NK-92 (cell line): Measurements from ENCODE around the gene ZFYVE1.
"Not testable (repeated sequence)": the region's sequence is repeated elsewhere in the genome, so short reads cannot be mapped to it uniquely, and the experiment has no call there.

Source experiments
- DNase-seq: peaks from one replicate; lab custom pipeline; 2025; ENCODE audit not compliant: unreplicated experiment; lab: John Stamatoyannopoulos, UW

ZFYVE1 gene

DNA sequence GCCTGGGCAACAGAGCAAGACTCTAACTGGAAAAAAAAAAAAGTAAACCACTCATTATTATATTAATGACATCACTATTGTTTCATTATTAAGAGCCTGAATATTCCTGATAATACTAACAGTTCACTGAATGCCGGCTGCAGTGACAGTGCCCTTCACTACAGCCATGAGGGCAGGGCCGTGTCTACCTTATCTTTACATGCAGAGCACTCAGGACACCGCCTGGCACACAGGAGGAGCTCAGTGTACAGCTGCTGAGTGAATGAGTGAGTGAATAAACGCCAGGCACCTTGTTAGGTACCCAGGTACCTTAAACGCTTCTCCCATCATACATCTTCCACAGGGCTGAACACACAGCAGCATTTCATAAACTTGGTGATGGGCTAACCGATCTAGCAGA is 23.2 kb downstream of the ZFYVE1 start:
- no peak for DNase-seq

DNA sequence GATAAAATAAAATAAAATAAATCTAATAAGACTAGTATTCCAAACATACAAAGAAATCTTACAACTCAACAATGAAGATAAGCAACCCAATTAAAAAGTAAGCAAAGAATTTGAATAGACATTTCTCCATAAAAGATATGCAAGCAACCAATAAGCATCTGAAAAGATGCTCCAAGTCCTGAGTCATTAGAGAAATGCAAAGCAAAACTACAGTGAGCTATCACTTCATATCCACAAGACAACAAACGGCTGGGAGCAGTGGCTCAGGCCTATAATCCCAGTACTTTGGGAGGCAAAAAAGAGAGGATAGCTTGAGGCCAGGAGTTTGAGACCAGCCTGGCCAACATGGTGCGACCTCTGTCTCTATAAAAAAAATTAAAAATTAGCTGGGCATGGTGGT is 26.8 kb downstream of the ZFYVE1 start:
- no peak for DNase-seq

DNA sequence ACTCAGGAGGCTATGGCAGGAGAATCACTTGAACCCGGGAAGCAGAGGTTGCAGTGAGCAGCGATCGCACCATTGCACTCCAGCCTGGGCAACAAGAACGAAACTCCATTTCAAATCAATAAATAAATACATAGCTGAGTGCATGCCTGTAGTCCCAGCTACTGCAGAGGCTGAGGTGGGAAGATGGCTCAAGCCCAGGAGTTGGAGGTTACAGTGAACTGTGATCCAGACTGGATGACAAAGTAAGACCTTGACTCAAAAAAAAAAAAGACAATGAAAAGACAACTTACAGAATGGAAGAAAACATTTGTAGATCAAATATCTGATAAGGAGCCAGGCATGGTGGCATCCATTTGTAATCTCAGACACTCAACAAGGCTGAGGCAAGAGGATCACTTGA is 27.6 kb downstream of the ZFYVE1 start:
- no peak for DNase-seq

DNA sequence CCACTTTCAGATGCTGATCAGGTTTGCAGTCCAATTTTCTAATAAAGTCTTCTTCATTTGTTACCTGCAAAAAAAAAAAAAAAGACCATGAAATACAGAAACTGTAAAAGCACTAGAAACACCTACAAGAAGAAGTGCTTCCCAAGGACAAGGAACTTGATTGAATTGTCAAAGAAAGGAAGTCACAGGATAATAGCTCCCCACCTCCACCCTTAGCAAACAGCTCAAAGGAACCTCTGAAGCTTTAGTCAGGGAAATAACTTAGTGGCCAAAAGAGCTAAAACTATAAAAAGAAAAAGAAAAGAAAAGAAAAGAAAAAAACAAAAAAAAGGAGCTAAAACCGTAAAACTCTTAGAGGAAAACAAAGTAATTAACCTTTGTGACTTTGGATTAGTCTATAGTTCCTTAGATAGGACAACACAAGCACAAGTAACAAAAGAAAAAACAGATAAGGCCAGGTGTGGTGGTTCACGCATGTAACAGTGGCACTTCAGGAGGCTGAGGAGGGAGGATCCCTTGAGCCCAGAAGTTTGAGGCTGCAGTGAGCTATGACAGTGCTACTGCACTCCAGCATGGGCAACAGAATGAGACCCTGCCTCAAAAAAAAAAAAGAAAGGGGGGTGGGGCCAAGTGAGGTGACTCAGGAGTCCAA is 28.5 kb downstream of the ZFYVE1 start:
- DNase-seq: no peak

DNA sequence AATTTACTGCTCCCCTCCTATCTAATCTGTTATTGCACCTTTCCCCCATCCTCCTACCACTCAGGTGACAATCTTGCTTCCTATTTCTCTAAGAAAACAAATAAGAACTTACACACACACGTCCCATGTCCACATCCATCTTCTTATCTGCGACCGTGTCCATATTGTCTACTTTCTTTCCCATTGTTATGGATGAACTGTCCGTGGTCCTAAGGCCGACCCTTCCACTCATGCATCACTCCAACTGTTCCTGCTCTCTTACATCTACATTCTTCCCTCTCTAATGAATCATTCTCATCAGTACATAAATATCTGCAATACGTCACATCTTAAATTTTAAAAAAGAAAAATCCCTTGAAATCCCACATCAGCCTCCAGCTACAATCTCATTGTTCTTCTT is 30.0 kb downstream of the ZFYVE1 start:
- no peak for DNase-seq

DNA sequence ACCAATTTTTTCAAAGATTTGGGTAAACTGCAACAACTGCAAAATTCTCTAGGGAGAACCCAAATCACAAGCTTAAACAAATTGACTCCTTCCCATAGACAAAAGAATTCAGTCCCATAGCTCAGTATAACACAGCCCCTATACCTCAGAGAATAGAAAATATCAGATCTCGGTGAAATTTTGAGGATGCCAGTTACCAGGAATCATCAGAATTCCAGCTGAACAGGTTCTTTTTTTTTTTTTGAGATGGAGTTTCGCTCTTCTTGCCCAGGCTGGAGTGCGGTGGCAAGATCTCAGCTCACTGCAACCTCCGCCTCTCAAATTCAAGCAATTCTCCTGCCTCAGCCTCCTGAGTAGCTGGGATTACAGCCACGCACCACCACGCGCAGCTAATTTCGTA is 36.7 kb downstream of the ZFYVE1 start:
- DNase-seq: no peak

DNA sequence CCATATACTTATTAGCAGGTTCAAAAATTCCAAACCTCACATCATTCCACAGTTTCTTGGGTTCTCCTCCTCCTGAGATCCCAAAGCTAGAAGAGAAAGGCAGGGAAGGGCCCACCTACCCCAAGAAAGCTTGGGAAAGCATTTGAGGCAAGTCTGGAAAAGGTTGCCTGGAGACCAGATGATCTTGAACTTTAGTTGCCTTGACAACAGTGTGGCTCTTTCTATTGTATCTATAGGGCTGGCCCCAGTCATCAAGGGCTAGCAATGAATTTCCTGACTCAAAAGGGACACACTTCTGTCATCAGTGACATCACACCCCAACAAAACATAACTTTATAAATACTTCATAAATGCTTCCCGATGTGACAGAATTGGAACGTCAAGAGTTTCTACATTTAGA is 40.0 kb downstream of the ZFYVE1 start:
- no peak for DNase-seq

DNA sequence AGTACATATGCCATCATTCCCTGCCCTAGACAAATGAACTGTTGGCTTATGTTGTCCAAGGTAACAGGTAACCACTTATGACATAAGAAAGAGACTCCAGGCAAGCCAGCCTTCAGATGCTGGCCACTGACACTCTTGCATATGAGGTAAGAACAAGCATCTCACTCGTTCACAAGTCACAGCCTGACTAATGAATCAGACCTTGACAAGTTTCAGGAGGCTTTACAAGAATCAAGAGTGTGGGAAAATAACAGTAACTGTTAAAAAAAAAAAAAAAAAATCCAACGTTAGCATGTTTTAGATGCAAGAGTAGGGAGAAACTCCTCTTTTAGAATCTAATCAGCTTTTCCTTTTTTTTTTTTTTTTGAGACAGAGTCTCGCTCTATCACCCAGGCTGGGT is 40.7 kb downstream of the ZFYVE1 start:
- DNase-seq: no peak

DNA sequence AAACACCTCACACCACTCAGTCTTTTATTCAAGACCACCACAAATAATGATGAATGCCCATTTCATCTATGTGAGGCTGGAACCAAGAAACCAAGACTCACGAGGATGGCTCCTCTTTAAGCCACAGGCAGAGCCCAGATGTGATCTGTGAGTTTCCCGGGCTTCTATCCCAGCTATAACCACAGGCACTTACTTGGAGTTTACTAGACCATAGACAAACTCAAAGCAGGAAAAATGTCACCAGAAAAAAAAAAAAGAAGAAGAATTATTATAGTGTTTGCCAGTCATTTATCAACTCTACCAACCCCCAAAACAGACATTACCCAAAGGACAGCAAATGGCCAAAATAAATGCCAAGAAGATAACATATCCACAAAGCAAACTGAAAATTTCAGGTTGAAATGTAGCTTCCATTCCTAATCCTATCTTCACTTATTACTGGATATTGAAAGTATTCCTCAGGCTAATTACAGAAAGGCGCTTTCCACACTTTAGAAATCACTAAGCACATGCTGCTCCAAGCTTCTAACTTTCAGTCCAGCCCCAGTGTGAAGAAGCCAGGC is 44.7 kb downstream of the ZFYVE1 start:
- DNase-seq: no peak

DNA sequence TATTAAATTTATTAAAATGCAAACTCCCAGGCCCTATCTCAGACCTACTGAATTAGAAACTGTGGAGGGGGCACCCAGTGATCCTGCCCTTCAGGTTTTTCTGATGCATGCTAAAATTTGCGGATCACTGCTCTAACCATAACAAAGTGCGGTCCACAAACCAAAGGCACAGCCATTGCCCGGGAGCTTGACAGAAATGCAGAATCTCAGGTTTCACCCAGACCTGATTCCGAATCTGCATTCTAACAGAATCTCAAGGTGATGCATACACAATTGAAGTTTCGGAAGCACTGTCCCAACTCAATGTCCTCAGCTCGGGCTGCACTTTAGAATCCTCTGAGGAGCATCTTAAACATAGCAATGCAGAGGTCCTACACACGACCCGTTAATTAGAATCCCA is 46.0 kb downstream of the ZFYVE1 start:
- DNase-seq: no peak

DNA sequence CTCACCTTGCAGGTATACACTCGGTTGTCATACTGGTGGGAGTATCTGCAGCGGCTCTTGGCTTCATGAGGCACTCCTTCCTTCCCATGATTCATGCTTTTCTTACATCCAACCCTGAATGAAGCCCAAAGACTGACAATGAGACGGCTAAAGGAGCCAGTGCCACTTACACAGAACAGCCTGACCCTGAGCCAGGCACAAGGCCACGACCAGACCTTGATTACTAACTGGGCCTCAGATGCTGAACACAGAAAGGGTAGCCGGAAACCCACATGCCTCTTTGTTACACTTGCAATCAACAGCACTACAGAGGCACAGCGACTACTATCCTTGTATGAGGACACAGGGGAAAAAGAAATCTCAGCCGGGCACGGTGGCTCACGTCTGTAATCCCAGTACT is 48.0 kb downstream of the ZFYVE1 start:
- no peak for DNase-seq

DNA sequence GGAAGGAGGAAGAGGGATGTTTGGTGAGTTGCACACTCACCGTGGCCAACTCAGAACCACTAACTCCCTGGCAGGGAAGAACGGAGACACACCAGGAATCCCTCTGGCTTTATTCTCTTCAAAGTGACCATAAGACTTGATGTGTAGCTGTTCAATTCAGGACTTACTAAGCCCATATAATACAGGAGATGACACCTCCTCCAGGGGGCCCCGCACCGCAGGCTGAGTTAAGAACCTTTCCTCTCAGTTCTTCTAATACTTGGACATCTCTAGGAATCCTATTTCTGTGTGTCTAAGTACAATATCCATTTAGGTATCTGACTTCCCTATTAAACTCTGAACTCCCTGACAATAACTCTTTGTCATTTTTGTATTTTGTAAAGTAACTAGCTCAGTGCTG is 51.1 kb downstream of the ZFYVE1 start:
- DNase-seq: no peak

DNA sequence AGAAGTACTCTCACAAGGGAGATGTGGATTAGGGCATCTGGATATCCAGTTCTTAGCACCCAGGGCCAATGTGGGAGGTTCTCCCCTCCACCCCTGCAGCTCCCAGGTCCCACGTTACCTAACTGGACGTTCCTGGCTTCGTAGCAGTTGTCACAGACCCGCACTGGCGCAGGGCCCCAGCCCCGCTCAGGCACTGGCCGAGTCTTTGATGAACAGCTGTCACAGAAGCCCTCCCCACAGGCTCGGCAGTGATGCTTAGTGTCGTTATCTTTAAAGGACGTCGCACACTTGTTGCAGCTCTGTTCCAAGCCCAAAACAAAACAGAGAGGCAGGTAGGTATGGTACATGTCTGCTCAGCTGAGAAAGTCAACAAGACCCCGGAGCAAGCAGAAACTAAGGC is 52.2 kb downstream of the ZFYVE1 start:
- DNase-seq: no peak

DNA sequence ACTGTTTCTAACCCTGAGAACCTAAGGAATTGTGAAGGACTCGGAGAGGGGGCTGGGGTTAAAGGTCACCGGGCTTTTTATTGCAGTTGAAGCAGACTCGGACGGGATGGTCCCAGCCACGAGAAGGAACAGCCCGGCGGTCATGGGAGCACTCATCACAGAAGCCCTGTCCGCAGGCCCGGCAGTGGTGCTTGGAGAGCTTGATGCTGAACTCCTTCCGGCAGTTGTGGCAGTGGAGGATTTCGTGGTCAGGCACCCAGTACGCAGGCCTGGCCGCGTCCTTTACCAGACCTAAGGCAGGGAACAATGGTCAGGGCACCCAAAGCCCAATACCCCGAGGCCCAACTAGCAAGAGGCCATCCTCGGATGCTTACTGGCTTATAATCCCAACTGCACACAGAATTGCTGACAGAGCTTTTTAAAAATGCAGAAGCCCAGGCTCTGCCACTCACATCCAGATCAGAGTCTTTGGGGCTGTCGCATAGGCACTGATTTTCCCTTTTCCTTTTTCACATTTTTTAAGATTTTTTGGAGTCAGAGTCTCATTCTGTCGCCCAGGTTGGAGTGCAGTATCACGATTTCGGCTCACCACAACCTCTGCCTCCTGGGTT is 56.0 kb downstream of the ZFYVE1 start:
- no peak for DNase-seq

DNA sequence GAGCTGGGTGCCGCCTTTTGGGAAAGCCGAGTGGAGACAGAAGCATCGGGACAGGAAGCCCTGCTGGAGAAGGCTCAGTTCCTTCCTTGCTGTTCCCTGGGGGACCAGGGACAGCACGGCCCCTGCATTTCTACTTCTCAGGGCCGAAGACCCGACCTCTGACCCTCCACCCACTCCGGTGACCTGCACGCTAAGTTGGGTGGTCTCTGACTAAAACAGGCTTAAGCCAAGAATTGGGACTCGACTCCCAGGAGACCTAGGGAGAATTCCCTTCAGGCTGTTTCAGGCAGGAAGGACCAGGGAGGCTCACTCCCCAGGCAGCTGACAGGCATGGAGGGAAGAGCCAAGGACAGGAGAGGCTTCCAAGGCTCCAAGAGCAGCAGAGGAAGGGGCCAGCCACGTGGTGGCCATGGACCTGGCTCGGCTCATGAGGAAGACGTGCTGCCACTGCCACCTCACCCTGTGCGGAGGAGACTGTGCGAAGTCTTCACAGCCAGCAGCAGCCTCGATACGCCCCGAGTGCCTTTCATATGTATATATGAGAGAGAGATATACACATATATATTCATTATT is 56.8 kb downstream of the ZFYVE1 start:
- no peak for DNase-seq

DNA sequence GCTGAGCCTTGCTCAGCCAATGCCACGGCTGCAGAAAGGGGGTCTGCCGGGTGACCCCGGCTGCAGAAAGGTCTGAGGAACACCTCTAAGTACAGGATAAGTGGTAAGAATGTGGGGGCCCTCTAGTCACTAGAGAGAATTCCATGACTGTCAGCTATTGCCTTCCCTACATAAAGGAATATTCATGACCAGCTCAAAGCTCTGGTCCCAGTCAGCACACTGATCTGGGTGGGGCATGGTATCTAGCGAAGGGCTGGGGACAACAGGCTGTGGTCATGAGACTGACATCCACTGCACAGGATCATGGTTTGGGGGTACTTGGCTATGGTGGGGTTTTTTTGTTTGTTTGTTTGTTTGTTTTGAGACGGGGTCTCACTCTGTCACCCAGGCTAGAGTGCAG is 58.6 kb downstream of the ZFYVE1 start:
- DNase-seq: no peak

DNA sequence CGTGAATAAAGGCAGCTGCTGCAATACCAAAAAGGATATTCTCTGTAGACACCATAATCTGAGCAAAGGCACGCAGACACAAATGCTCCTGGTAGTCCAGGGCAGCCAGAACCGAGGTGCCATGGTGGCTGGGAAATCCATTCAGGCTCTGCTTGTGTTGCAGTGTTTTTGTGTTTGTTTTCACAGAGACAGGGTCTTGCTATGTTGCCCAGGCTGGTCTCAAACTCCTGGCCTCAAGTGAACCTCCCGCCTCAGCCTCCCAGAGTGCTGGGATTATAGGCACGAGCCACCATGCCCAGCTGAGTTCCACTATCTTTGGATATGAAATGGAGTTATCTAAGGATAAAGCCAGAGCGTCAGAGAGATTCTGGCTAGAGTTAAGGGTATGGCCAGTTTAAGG is 60.9 kb downstream of the ZFYVE1 start:
- DNase-seq: no peak

DNA sequence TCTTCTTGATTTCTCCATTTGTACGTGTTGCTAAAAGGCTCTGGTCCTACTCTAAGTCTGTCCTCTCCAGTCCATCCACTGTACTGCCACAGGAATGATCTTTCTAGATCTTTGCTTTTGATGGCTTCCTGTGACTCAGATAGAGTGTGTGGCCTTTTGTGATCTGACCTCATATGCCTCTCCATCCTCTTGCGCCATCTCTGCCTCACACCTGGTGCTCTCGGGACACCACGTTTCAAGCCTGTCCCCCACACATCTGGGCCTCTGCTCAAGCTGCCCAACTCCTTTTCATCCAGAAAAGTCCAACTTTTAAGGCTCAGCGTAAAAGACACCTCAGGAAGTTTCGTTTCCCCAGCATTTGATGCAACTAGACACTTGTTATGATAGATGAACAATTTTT is 61.7 kb downstream of the ZFYVE1 start:
- no peak for DNase-seq

DNA sequence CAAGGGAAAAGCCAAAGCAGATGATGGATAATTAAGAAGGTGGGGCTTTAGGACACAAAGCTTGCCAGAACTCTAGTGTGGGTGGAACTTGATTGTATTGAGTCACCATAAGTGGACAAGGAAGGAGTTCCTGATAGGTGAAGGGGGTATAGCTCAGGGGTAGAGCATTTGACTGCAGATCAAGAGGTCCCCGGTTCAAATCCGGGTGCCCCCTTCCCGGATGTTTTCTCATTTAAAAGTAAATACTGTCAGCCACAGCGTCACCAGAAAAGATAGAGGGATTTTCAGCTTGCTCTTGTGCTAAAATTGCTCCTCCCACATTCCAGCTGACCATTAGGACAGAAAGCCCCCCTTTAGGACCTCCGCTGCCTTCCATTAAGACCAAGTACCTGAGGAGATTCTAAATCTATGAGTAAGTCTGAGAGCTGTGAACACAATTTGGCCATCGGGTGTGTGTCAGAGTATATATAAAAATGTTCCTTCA is 64.0 kb downstream of the ZFYVE1 start:
- no peak for DNase-seq

DNA sequence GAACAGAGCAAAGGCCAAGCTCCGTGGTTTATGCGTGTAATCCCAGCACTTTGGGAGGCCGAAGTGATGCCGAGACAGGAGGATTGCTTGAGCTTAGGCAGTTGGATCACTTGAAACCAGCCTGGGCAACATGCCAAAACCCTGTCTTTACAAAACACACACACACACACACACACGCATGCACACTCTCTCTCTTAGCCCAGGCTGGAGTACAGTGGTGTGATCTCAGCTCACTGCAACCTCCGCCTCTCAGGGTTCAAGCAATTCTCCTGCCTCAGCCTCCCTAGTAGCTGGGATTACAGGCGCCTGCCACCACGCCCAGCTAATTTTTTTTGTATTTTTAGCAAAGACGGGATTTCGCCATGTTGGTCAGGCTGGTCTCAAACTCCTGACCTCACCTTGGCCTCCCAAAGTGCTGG is 64.6 kb downstream of the ZFYVE1 start:
- not testable (repeated sequence) for DNase-seq

DNA sequence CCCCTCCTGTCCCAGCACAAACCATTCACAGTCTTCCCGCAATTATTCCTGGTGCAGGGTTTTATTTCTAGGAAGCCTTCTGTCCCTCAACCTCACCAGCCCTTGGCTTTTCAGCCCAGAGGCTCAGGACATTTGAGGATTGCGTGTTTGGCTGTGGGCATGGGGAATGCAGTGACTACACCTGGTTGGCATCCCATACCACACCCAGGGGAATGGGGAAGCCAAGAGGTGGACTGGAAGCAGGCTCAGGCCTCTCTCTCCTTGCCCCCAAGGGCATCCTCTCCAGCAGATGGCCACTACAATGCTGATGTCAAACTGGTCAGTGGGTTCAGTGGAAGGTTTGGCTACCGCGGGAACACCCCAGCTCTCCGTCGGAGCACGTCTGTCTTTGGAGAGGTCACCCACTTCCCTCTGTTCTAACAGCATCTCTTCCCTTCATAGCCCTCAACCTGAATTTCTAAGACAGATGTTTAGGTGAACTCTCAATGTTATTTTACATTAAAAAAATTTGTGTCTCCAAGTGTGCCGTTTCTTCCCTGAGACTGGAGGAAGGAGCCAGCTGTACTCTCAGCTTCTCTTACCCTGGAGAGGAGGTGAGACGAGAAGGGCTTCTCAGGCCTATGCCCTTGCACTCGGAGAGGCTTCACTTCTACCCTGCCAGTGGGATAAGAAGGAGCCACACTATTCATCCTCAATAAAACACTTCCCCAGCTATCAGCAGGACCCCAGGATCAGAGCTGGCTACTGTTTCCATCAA is 65.1 kb downstream of the ZFYVE1 start:
- DNase-seq: no peak

DNA sequence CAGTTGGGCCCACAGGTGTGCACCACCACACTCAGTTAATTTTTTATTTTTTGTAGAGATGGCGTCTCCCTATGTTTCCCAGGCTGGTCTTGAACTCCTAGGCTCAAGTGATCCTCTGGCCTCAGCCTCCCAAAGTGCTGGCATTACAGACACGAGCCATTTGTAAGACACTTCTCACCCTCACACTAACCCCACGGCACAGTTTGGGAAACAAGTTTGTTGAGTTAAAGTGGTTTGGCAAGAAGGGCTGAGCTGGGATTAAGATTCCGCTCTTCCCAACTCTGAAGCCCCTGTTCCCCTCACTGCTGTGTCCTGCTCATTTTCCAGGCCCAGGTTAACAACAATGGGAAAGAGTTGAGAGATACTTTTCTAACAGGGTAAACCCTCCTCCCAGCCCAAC is 65.9 kb downstream of the ZFYVE1 start:
- not testable (repeated sequence) for DNase-seq
